Stimulated activated CD8-positive, alpha-beta memory T cell treated with anti-CD3 and anti-CD28 coated beads, Interleukin-15, amount 100 ng/mL, for 4 hours (primary cell): ENCODE measurements around the gene ICE2.

Experiments
- DNase-seq, 2 donors: peaks; one replicate each; pipeline ENCODE4 v3.0.0-alpha.2; 2020; ENCODE audit warnings: low read depth in 2 of 2

Gene ICE2

GRCh38 chr15:60493166-60493565 is 14.2 kb upstream of the ICE2 start:
- no peak for DNase-seq

GRCh38 chr15:60486742-60487141 is 7.8 kb upstream of the ICE2 start:
- no peak for DNase-seq

GRCh38 chr15:60485365-60486055 is 6.6 kb upstream of the ICE2 start:
- no peak for DNase-seq

GRCh38 chr15:60483042-60483441 is 4.1 kb upstream of the ICE2 start:
- no peak for DNase-seq

- DNase-seq: no peak
These were observed 1.9 kb upstream of the ICE2 start for GRCh38 chr15:60480888-60481287.

- no peak for DNase-seq
These were observed 1.2 kb upstream of the ICE2 start for GRCh38 chr15:60480149-60480548.

GRCh38 chr15:60479361-60480110 is 594 bp upstream of the ICE2 start:
- DNase-seq: no peak

- no peak for DNase-seq
These were observed 901 bp downstream of the ICE2 start for GRCh38 chr15:60477916-60478565.

GRCh38 chr15:60477164-60477563 is 1.8 kb downstream of the ICE2 start:
- DNase-seq: no peak

GRCh38 chr15:60476713-60477112 is 2.2 kb downstream of the ICE2 start:
- no peak for DNase-seq

- no peak for DNase-seq
These were observed 5.8 kb downstream of the ICE2 start for GRCh38 chr15:60473135-60473534.

- DNase-seq: no peak
These were observed 7.6 kb downstream of the ICE2 start for GRCh38 chr15:60471314-60471713.

GRCh38 chr15:60469893-60470641 is 8.9 kb downstream of the ICE2 start:
- no peak for DNase-seq

GRCh38 chr15:60464836-60465630 is 13.9 kb downstream of the ICE2 start:
- DNase-seq: no peak

GRCh38 chr15:60462027-60462426 is 16.9 kb downstream of the ICE2 start:
- no peak for DNase-seq

GRCh38 chr15:60460931-60461330 is 18.0 kb downstream of the ICE2 start:
- DNase-seq: no peak

GRCh38 chr15:60458721-60459120 is 20.2 kb downstream of the ICE2 start:
- no peak for DNase-seq

- DNase-seq: no peak
These were observed 21.0 kb downstream of the ICE2 start for GRCh38 chr15:60457985-60458384.

GRCh38 chr15:60454824-60455223 is 24.1 kb downstream of the ICE2 start:
- no peak for DNase-seq

- DNase-seq: no peak
These were observed 30.1 kb downstream of the ICE2 start for GRCh38 chr15:60448668-60449360.
